Stimulated activated CD8-positive, alpha-beta memory T cell treated with anti-CD3 and anti-CD28 coated beads, Interleukin-2, amount 100 ng/mL, for 48 hours (primary cell): ENCODE data around the gene CLDN4.
"Not testable (repeated sequence)": the region's sequence is repeated elsewhere in the genome, so short reads cannot be mapped to it uniquely, and the experiment has no call there.

Experiments
- DNase-seq, 2 donors: peaks; one replicate each; pipeline ENCODE4 v3.0.0-alpha.2; 2020; ENCODE audit warnings: low read depth in 2 of 2

CLDN4 gene

GRCh38 chr7:73823873-73824592 is 6.8 kb upstream of the CLDN4 start:
- DNase-seq: no peak

GRCh38 chr7:73824986-73825385 is 5.8 kb upstream of the CLDN4 start:
- DNase-seq: no peak

DNA sequence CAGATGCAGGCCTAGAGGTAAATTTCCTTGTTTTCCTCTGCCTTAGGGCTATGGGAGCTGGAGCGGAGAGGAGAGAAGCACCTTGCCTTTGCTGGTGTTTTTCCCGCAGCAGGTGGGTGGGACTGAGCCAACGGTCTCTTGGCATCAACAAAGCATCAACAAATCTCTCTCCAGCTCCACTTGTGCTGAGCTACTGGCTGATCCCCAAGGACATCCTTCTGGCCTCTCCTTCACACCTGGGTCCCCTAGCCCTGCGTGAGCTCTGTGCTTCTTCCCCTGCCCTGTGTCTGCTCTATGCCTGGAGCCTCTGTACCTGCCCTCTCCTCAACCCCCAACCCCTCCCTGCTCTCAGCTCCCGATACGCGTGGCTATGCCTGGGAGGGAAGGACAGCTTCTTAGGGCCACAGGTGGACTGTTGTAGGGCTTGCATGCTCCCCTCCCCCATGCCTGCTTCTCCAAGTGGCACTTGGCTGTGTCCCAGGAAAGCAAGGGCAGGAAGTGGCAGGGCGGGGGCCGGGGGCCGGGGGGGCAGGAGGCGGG is 3.2 kb upstream of the CLDN4 start:
- no peak for DNase-seq

- no peak for DNase-seq
Observed at GRCh38 chr7:73828107-73828803, 2.5 kb upstream of the CLDN4 start.

DNA sequence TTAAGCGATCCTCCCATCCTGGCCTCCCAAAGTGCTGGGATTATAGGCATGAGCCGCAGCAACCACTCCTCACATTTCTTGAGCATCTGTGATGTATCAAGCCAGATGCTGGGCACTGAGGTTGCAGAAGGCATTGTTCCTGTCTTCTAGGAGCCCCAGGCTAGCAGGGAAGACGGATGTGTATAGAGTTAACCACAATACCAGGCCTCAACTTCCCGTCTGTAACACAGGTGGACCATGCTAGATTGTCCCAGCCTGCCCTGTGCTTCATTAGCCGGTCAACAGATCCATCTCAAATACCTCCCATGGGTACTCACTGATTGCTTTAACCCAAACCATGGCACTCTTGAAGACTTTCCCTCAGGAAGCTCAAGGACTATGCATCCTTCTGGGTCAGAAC is 1.8 kb upstream of the CLDN4 start:
- DNase-seq: no peak

DNA sequence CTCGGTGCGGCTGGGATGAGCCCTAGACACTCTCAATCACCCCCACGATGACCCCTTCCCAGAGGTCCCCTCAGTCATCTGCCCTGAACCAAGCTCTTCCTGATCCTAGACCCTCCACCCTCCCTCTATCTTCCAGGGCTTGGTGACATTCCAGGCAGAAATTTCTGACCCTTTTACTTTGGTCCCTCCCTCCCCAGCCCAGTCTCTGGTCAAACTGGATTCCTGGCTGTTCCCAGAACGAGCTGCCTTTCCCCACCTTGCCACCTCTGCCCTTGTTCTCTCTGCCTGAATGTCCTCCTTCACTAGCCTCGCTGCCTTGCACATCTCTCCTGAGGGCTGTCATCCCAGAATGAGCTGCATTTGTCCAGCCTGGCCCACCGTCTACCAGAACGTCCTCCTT is 1.3 kb upstream of the CLDN4 start:
- no peak for DNase-seq

GRCh38 chr7:73829921-73830680 is 695 bp upstream of the CLDN4 start:
- no peak for DNase-seq

- no peak for DNase-seq
Observed at GRCh38 chr7:73831584-73831833, 713 bp downstream of the CLDN4 start.

- no peak for DNase-seq
Observed at GRCh38 chr7:73831834-73832651, 1.2 kb downstream of the CLDN4 start.

DNA sequence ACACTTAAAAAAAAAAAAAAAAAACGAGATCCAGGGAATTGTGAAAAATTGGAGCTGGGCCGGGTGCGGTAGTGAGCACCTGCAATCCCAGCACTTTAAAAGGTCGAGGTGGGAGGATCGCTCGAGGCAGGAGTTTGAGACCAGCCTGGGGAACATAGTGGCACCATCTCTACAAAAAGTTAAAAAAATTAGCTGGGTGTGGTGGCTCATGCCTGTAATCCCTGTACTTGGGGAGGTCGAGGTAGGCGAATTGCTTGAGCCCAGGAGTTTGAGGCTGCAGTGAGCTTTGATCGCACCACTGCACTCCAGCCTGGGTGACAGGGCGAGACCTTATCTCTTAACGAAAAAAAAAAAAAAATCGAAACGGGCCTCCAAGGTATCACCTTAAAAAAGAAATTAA is 2.0 kb downstream of the CLDN4 start:
- DNase-seq: no peak

DNA sequence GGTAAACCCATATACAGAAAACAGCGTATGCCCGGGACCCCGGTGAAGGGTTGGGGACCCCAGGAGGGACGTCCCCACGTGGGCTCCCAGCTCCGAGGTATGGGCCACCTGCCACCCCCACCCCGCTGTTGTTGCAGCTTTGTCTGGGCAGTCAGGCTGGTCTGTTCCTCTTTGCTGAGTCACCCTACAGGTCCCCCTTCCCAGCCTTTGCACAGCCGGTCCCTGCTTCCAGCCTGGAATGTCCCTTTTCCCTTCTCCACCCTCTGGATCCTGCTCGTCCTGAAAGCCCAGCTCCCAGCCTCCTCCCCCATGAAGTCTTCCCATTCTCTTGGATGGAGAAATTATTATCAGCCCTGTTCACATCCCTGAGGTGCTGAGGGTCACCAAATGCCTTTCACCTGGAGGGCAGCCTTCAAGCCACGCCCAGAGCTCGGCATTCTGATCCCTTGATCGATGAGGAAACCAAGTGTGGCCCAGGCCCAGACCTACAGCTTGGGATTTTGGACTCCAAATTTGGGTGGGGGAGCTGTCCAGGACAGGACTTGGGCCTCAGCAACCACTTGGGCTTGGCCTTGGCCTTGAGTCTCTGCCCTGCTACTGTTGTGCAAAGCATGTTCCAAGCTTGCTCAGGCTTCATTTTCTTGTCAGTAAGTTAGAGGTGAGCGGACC is 2.6 kb downstream of the CLDN4 start:
- no peak for DNase-seq

DNA sequence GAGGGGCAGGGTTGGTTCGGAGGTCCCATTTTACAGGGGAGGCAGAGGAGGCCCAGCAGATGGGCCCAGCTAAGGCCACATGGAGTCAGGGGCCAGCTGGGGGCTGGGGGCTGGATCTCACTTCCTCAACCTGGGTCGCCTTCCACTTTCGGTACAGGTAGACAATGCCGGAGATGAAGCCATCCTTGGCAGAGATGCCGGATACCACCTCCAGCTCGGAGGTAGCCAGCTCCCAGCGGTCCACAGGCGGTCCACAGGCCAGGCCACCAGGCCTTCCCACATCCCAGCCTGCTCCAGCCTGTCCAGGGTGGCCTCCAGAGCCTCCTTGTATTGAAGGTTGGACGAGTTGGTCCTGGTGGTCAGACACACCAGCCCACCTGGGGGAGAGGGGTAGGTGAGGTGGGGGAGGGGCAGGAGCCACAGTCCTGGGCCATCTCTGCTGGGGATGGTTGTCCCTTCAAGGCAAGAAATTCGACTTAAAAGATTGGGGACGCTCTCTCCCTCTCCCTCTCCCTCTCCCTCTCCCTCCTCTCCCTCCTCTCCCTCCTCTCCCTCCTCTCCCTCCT is 3.9 kb downstream of the CLDN4 start:
- no peak for DNase-seq

- not testable (repeated sequence) for DNase-seq
Observed at GRCh38 chr7:73837167-73837566, 6.4 kb downstream of the CLDN4 start.

DNA sequence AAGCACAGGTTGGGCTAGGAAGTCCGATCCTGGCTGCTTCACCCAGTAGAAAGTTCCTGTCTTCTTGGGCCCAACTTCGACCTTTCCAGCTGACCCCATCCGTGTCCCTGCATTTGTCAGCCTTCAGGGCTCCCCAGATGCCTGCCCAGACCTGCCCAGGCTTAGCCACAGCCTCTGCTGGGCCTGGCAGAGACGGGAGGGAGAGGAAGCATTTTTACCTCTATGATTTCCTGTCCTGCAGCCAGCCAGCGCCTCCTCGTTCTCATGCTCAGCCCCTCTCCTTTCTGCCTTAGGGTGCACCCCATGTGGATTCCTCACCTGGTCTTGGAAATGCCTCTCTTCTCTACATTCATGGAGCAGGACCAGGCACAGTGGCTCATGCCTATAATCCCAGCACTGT is 7.8 kb downstream of the CLDN4 start:
- DNase-seq: no peak

- DNase-seq: no peak
Observed at GRCh38 chr7:73839290-73839689, 8.5 kb downstream of the CLDN4 start.

DNA sequence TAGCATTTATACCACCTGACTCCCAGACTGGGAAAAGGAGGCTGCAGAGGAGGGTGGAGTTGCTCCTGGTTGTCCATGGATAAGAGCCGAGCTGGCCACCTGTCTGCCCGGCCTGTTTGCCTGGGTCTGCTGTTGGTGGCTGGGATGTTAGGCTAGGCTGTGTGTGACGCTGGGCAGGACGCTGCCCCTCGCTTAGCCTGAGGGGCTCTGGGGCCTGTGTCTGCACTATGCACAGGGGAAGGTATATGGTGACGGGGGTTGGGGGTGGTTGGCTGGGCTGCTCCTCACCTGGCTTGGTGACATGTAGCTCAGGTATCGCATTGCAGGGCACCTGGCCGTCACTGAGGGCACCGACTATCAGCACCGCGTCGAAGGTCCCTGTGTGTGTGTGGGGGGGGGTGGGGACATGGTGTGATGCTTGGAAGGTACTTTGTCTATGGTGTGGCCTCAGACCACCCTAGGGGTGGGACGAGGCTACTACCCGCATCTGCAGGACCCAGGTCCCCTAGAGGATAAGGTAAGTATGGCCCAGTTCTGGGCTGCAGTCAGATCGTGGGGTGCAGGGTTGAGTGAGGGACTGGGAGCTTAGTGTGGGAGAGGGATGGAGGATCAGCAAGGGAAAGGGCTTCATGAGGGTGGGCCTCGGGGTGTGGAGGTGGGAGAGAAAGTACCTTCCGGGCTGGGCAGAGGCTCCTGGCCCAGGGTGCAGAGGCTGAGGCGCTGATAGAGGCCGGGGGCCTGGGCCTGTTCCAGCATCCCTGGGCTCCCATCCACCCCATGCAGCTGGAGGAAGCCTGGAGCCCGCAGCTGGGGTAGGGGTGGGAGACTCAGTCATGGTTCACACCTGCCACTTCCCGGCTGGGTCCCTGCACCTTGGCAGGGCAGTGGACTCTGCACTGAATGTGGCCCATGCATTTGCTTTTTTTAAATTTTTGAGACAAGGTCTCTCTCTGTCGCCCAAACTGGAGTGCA is 9.2 kb downstream of the CLDN4 start:
- no peak for DNase-seq

DNA sequence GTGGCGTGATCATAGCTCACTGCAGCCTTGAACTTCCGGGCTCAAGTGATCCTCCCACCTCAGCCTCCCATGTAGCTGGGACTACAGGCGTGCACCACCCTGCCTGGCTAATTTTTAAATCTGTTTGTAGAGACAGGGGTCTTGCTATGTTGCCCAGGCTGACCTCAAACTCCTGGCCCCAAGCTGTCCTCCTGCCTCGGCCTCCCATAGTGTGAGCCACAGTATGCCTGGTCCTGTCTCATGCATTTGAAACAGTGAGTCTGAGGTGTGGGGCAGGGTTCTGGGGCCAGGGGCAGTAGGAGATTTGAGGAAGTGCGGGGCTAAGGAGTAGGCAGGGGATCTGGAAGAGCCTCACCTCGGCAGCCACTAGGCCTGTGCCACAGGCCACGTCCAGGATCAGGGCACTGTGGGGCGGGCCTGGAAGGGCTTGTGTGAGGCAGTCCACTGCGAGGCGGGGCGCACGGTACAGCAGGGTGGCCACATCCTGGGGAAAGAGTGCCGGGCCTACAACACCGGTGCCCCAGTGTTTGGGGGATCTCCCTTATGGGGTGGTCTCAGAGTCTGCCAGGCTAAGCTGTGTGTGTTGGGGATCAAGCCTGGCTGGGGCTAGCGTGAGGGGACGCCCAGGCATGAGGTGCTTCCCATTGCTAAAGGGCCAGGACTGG is 10.1 kb downstream of the CLDN4 start:
- DNase-seq: no peak

DNA sequence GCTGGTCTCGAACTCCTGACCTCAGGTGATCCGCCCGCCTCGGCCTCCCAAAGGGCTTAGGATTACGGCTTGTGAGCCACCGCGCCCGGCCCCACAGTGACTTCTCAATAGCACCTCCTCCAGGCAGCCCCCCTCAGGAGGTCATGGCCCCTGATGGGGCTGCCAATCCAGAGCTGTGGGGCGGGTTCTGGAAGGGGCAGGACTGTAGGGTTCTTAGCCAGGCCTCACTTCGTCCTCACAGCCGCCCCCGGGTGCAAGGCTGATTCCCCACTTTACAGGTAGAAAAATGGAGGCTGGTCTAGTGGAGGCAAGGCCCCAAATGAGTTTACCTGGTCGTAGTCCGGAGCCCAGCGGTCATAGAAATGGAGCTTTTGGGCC is 10.9 kb downstream of the CLDN4 start:
- DNase-seq: no peak
